ENCODE measurements around the gene NTM.
A peak's percentile ranks its signal among the peaks of the same experiment; 100 is the strongest.

The NTM gene

DNA sequence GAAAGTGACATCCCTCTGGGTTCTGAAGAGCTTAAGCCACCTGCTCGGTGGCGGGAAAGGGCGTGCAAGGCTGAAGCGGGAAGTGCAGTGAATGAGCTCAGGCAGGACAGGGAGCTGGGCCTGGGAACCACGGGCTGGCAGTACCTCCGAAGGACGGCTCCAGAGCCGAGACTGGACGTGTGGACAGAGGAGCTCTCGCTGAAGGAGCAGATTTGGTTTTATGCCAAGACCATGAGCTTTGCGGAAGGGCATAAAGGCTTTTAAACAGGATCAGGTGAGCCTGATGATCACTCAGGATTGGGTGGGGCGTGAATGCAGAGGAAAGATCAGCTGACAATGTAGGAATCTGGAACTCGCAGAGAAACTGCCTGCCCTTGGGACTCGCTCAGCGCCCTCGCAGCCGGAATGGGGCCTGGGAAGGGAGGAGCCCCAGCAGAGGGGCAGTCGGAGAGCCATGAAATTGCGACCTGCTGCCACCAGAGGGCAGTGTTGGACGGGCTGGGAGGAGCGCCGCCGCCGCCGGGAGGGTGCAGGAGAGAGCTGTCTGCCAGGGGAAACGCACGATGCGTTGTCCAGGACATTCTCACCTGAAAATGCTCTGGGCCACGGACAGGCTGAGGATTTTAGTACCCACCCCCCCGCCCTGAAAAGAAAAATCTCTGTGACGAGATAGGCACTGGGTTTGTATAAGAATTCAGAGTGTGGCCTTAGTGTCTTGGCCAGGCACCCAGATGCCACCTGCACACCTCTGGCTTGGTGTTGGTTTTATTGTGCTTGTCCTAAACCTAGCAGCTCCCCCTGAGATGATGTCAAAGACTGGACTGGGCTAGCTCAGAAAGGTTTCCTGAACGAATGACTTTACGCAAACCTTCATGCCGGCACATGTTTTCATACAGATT is 324.4 kb downstream of the NTM start:
- peak; percentile 48 for DNase-seq

DNA sequence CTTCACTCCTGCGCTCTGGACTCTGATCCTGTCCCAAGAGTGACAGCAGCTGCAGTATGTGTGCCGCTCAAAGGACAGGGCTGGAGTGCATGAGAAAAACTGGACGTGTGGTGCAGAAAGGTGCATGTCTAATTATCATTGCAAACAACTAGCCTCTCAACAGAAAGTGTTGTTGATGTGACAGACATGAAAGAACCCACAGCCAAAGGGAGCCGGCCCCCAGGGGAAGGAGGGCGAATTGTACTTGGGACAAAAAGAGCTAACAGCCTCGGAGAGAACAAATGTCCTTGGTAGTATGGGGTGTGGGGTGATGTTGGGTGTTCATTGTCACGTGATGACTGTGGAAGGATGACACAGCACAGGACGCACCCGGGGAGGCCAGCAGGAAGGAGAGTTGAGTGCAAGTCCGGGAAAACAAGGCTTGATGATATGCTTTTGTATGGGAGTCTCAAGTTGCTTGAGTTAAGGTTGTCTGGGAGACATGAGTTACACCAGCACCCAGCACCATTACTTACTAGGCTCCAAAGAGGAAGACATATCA is 325.5 kb downstream of the NTM start:
- DNase-seq = no peak

DNA sequence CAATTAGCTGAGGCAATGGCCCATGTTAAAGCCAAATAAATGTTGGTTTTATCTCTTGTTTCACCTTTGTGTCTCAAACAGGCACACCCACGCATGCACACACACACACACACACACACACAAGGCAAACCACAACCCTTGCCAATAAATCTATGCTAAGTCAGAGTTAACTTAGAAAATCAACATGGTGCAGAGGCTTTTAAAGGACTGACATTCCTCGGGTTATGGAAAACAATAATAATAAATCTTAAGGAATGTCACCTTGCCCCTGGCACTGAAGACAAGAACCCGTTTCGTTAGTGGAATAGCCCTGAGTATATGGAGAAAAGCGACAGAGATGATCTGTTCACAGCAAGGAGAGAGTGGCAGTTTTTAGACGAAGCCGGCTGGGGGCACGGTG is 326.3 kb downstream of the NTM start:
- DNase-seq = no peak

DNA sequence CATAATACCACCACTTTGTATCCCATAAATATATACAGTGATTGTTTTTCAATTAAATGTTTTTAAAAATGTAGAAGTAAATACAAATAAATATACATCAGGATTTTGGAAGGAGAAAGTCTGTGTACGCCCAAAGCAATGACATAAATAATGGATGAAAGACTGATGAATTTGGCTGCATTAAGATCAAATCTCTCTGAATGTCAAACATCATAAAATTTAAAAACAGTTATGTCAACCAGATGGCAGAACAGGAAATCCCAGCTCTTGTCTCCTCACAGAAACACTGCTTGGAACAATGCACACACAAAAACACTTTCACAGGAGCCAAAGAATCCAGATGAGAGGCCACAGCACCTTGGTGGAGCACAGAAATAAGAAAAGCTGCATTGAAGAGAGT is 332.9 kb downstream of the NTM start:
- DNase-seq = no peak

DNA sequence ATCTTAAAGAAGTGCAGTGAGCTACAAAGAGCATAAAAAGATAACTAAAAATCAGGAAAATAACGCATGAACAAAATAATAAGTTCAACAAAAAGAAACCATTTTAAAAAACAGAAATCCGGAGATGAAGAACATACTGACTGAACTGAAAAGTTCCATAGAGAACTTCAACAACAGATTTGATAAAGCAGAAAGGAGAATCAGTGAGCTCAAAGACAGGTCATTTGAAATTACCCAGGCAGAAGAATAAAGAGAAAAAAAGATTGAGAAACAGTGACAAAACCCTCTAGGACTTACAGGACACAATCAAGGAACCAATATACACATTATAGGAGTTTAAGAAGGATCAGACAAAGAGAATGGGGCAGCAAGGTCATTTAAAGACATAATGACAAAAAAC is 334.3 kb downstream of the NTM start:
- no peak for DNase-seq

DNA sequence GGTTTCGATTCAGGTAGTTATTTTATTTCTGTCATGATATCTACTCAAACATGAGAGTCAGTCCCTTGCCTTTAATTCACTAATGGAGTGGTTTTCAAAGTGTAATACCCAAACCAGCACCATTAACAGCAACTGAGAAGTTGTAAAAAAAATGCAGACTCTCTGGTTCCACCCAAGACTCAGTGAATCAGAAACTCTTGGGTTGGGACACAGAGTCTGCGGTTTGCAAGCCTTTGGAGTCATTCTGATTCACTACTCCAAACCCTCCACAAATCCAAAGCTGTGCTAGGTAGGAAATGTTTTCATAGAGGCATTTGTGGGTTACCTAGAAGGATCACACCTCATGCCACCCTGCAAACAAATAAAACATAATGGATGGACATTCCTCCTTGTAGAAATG is 340.1 kb downstream of the NTM start:
- no peak for DNase-seq

DNA sequence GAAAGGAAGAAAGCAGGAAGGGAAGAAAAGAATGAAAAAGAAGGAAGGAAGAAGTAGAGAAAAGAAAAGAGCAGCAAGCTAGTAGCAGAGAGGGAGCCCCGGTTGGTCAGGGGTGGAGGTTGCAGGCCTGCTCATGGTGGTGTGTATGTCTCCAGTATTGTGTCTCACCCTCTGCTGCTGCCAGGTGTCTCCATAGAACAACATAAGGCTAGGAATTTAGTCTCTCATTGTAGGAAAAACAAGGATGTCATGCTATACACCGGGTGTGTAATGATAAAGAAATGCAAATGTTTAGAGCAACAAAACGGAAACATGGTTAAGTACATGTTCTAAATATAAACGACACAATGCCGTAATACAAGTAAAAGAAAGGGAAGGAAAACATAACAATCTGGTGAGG is 342.5 kb downstream of the NTM start:
- no peak for DNase-seq

DNA sequence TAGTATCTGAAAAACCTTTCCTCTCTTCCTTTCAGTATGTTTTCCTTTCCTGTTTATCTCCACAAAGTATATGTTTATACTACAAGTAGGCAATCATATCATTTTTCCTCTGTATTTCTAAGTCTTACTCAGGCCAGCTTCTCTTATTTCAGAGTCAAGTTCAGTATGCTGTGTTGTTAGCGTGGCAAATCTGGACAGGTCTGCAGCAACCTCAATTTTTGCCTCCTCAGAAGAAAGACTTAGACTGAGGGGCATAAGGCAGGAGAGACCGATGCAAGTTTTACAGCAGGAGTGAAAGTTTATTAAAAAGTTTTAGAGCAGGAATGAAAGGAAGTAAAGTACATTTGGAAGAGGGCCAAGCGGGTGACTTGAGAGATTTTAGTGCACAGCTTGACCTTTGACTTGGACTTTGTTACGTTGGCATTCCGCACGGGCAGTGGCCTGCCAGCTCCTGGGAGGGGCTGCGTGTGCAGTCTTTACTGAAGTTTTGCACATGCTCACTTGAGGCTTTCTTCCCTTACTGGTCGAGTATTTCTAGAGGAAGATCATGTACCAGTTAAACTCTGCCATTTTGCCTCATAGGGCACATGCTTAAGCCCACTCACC is 343.2 kb downstream of the NTM start:
- no peak for DNase-seq

DNA sequence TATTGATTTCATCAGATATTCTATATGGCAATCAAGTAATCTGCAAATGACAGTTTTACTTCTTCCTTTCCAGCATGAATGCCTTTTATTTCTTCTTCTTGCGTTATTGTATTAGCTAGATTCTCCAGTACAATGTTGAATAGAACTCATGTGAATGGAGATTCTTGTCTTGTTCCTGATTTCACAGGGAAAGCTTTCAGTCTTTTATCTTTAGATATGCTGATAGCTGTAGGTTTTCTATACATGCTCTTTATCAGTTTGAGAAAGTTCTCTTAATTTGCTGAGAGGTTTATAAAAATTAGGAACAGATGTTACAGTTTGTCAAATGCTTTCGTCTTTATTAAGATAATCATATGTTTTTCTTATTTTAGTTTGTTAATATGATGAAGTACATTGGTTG is 347.2 kb downstream of the NTM start:
- no peak for DNase-seq

DNA sequence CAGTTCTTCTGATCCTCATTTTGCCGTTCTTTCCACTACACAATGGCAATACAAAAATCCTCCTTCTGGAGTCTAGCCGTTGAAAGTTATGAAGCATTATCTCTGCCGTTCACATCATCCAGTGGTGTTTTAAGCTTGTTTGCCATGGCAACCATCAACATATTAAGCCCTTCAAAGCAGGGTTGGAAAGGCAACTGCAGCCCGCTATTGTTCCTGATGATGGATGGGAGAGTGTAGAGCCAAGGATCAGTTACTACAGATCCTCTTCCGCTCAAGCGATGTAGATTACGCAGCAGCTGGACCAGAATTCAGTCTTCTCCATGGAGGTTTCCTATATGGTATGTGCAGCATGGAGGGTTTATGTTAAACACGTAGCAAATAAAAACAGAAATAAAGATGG is 352.7 kb downstream of the NTM start:
- DNase-seq = no peak

DNA sequence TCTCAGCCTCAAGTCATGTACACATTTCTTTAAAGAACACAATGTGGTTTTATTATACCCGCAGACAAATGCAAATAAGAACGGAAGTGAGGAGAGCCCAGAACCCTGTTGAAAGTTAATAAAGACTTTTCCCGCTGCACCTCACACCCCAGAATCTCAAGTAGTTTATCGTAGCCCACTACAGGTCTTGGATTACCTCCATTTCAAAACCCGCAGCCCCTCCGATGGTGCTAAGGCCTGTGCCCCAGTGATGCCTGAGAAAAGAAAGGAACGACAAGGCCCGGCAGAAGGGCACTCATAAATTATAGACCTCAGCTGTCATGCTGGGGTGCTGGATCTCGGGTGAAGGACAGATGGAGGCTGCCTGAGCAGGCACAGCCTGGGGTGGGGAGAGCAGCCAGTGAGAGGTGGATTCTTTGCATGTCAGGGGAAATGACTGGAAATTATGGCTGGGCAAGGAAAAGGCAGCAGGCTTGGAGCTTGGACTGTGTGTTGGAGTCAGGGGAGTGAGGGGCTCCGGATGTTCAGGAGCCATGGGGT is 354.1 kb downstream of the NTM start:
- DNase-seq = no peak

DNA sequence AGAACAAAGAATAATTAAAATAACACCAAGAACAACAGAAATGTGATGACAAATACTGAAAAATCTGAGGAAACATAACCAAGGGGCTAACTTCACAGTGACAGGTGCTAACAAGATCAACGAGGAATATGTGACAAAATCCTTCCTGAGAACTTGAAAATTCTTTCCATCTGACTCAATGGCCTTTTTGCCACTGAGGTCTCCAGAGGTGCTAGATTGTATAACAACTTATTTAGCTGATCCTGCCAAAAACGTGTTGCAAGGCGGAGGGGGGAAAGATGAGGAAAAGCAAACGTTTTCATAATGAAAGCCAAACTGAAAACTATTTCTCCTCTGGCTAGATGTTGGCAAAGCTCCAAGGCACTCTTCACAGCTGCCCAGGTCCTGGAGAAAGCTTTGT is 364.5 kb downstream of the NTM start:
- DNase-seq = no peak

DNA sequence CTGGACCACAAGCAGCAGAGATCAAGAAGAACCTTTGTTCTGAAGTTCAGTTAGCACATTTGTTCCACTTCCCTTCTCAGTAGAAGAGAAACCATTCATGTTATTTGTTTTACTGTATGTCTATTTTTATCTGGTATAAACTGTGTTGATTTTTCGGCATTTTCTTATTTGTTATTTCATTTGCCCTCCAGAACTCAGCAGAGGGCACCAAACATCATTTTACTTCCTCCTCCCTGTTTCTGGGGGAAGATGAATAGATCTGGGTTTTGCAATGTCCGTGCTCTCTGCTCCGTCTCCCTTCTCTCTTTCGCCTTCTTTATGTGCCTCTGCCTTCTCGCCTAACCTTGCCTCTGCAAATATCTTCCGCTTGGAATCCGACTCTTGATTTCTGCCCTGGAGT is 366.9 kb downstream of the NTM start:
- DNase-seq = no peak

DNA sequence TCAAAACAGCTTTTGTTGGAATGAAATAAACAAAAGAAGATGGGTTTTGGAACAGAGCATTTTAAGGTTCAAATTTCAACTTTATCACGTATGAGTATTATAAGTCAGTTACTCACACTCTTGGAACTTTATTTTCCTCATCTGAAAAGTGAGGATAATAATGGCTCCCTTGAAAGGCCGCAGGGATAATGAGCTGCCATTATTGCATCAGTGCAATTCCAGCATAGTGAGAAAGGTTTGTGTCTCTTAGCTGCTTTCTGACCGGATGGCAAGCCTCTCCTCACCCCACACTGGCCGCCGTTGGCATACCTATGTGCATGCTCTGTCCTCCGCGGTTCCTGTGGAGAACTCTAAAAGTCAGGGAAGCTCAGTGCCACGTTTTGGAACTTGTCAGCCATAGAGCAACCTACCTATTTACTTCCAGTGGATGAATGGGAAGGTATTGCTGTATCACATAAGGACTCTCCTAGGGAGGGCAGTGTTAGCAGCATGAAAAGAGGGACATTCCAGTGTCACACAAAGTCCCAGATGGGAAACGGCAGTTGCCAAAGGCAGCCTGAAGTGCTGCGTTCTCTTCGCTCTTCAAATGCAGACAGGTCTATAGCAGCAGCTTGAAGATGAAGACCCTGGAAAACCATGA is 368.9 kb downstream of the NTM start:
- no peak for DNase-seq

DNA sequence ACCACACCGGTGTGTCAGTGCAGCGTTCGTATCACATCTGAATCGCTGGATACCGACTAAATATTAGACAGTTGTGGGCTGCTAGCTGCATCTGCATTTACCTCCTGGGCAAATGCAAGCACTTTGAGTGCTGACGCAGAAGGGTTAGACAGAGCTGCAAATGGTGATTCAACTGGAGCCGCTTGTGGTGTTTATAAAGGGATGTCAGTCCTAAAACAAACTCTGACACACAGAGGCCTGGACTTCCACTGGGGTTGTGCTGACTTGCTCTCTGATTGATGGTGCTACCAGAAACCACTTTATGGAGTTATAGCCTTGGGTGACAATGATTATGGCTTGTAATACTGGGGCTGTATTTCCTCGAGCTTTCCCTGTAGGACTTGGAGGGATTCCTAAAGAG is 374.4 kb downstream of the NTM start:
- DNase-seq = no peak

DNA sequence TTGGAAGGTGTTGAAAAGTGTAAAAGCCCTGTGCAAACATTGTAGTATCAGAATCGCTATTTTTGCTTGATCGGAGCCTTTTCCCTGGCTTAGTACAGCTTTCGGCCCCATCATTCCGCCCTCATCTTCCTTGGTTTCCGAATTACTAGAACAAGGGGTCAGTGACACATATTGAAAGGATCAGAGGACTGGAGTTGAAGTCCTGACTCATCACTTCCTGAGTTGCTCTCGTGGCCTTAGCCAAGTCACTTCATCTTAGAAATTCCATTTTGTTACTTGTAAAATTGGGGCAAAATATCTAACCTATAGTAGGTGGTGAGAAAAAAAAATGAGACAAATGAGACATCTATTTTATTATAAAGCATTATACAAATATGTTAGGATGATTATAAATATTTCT is 375.0 kb downstream of the NTM start:
- DNase-seq = no peak

DNA sequence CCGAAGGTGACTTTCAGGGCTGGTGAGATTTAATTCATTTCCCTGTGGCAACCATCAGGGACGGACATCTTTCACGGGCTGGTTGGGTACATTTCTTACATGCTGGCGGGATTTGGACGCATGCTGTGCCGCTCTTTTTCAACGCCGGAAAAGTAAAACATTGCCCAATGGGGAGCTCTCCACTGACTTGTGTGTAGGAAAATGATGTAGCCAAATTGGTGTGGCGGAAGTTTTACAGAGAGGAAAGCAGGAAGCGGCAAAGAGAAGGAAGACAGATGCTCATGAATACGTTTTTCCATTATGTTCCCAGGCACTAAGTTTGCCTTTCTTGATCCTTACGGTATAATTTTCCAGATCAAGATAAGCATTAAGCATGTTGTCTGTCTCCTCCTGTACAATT is 375.8 kb downstream of the NTM start:
- no peak for DNase-seq

DNA sequence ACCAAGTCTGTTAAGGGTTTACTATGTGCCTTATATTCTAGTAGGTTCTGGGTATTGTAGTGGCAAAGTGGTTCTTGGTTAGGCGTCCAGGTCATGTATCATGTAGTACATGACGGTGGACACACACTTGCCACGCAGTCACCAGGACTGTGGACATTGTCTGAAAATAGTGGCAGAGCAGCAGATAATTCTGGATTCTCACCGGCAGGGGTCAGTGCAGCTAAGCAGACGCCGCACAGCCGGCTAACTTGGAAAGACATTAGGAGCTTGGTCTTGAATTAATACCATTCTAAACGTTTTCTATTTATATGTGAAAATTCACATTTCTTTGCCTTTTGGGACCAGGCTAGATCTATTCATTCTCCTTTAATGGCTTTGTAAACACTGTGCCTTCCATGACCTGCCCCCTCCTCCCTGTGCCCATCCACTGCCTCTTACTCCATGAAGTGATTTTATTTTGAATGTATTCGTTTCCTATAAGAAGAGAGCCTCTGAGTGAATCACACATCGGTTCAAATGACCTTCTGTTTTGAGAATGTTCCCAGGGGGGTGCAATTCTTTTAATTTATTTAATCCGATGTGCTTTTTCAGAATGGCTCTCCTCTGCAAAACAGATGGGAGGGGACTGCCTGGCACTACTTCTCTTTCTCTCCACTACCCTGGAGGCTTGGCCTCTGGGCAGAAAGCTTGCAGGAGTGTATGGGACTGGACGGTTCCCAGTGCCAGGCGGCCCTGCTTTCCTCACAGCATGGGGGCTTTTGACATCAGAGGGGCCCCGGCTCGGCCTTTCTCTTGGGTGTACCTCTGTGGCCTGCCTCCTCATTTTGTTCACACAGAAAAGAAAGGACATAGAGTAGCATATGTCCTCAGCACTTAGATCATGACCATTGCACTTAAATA is 378.0 kb downstream of the NTM start:
- peak; percentile 10 for DNase-seq

DNA sequence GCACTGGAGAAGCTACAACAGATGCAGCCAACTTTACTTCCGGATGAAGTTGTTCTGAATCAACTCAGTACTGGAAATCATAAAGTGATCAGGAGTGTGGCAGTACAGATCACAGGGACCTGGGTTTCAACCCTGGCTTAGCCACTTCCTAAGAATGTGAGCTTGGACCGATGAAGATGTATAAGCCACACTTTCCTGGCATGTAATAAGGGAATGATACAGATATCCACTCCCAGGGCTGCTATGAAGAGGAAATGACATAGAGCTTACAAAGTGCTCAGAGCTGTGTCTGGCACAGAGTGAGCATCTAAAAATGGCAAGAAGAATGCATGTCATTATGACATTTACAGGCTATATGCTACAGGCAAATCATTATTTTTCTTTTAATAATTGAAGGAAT is 378.7 kb downstream of the NTM start:
- DNase-seq = no peak

DNA sequence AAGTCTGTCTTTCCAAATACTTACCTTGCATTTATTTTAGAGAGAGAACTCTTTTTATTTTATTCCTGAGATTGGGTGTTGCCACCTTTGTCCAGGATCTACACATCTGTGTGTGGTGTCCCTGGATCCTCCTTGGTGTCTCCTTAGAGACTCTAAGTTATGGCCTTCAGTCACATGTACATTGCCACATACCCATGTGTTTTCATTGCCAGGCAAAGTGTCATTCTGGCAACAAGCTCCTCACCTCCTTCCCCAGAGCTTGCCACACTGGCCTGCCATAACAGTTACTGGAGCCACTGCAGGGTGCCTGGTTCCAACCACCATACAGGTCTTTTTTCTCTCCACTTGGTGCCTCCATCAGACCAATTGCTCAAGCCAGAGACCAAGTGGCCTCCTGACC is 379.7 kb downstream of the NTM start:
- DNase-seq = no peak

DNA sequence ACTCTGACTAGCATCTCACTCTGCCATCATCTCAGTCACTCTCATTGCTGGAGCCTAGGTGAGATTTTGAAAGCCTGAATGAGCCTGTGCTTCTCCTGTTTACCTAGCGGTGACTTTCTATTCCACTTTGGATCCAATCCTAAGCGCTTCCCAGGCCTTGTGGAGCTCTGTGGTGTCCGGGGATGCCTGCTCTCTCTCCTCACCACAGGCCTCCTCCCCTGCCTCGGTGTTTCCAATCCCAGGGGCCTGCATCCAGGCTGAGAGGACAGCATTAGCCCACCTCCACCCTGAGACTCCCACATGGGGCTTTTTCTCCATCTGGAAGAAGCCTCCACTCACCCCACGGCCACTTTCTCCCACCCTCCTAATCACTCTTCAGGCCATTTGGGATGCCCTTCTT is 380.3 kb downstream of the NTM start:
- DNase-seq = no peak

DNA sequence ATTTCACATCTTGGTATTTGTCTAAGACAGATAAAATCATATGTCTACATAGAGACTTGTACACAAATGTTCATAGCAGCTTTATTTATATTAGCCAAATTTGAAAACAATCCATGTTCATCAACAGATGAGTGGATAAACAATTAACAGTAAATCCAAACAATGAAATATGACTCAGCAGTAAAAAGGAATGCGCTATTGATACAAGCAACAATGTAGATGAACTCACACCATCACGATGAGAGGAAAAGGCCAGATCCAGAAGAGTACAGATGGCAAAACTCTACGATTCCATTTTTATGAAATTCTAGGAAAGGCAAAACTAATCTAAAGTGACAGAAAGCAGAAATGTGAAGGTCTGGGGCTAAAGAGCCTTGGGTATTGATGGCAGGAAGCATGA is 384.3 kb downstream of the NTM start:
- DNase-seq = no peak

Data from stimulated activated CD4-positive, alpha-beta T cell treated with anti-CD3 and anti-CD28 coated beads, Interleukin-4, amount 100 ng/mL, for 24 hours (primary cell).